Kidney (tissue), 14 donors: ENCODE data around the gene TMEM184C. TPM values are rescaled to one million over a fixed set of nuclear protein-coding genes. Genes with fewer than 3 reads are reported as not detected.

Experiments used
- DNase-seq, 5 donors: peaks; one replicate each; pipeline ENCODE4 v3.0.0-alpha.2; 2013 to 2020
- FAIRE-seq: peaks from 2 replicates; lab custom pipeline; 2012; peaks lifted over from hg19 to GRCh38; lab: Jason Lieb, UNC
- H3K27ac ChIP-seq, 2 donors: one replicate each; pipeline ENCODE4 v1.7.0; 2013; ENCODE audit warnings: low read depth in 2 of 2, low read length in 2 of 2, inconsistent platforms in 1 of 2
- H3K27me3 ChIP-seq: one replicate; pipeline ENCODE4 v1.7.1; 2013; ENCODE audit warnings: low read length, inconsistent platforms; ENCODE audit not compliant: control insufficient read depth, insufficient read depth
- H3K36me3 ChIP-seq, 3 donors: one replicate each; pipeline versions ENCODE4 v1.7.0 to v1.7.1; 2013; ENCODE audit warnings: low read length in 3 of 3, control low read depth in 1 of 3, inconsistent platforms in 1 of 3; ENCODE audit not compliant: insufficient read depth in 3 of 3, control insufficient read depth in 2 of 3
- H3K4me1 ChIP-seq, 3 donors: one replicate each; pipeline versions ENCODE4 v1.7.0 to v1.7.1; 2013; ENCODE audit warnings: low read length in 3 of 3, inconsistent platforms in 1 of 3, low read depth in 1 of 3; ENCODE audit not compliant: control insufficient read depth in 2 of 3, insufficient read depth in 2 of 3
- H3K4me3 ChIP-seq, 3 donors: one replicate each; pipeline versions ENCODE4 v1.7.0 to v1.8.1; 2013; ENCODE audit warnings: low read length in 3 of 3, control low read depth in 1 of 3, inconsistent platforms in 1 of 3
- H3K9ac ChIP-seq, 3 donors: one replicate each; pipeline versions ENCODE4 v1.7.0 to v1.7.1; 2013; ENCODE audit warnings: low read length in 3 of 3, control low read depth in 1 of 3, inconsistent platforms in 1 of 3
- H3K9me3 ChIP-seq, 3 donors: one replicate each; pipeline versions ENCODE4 v1.7.0 to v1.7.1; 2013; ENCODE audit warnings: low read length in 3 of 3, control low read depth in 1 of 3, inconsistent platforms in 1 of 3; ENCODE audit not compliant: control insufficient read depth in 2 of 3, insufficient read depth in 1 of 3
- intact Hi-C: fragments of 100-400 bp; cut with DNase I; formaldehyde crosslinking; loops from one replicate; pipeline ENCODE4 v1.11.1; 2022
- polyA plus RNA-seq: library from polyadenylated mRNA; stranded (reverse); fragments of 350-450 nt; fragmentation: Illumina TruSeq; extraction: RNeasy Lipid Tissue Mini Kit (QIAGEN cat#74804); gene quantifications from one replicate; pipeline ENCODE4 v1.2.3, GENCODE V29; 2014; ENCODE audit warnings: low read depth, low replicate concordance; ENCODE audit not compliant: insufficient read depth
- total RNA-seq: library from RNA; stranded (reverse); fragmentation: NEBNext Ultra II Directional; extraction: Animal tissue kit (Norgen Biotek cat#: 25700); gene quantifications from one replicate; pipeline ENCODE4 v1.2.1, GENCODE V29; 2021
- TF ChIP-seq, protein P1 (sequence below): IDR thresholded peaks from 3 replicates; pipeline ENCODE4 v1.5.1; 2012; ENCODE audit warnings: mild to moderate bottlenecking, moderate library complexity, borderline replicate concordance; ENCODE audit not compliant: insufficient read depth; ENCODE audit errors: extremely low read depth
- donor health status: control.
- donor health status: control.
- donor health status: control.
- donor health status: control.
- donor health status: control.
- donor health status: DM: yes; HTN: yes; CAD: no.
- donor health status: Normal renal cell carcinoma (clear cell type).

TMEM184C gene
- total and polyA plus RNA-seq, 2 donors from 2014 or later, result 16.2 to 33.7 TPM

DNA sequence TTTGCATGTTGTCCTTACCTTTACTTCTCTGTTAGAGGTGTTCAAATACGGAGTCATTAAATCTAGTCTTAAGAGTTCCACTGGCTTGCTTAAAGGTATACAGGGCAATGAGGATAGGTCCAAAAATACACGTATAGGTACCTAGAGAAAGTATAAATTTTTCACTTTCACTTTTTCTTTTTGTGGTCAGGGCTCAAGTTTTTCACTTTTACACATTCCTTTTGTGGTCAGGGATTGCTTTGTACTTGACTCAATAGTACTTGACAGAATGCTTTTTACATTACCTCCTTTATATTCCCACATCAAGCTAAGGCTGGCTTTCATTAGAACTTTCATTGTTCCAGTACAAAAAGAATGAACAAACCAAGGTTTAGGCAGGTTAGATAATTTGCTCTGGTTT lies 21.7 kb downstream of the TMEM184C start:
- DNase-seq, result no peak
- intact Hi-C loops, result no loop called here
- Histone ChIP-seq H3K27ac (no peak overlapping the region), H3K4me3 (no peak overlapping the region), H3K27me3 (no peaks in the 10 kb centered on the region), H3K9ac (no peak overlapping the region), H3K4me1 (no peaks in the 10 kb centered on the region), H3K36me3 (peaks cover 8 to 28% (median 8%) of the 10 kb centered on the region in 3 donors), H3K9me3 (no peaks in the 10 kb centered on the region)
- no peak for FAIRE-seq
- TF ChIP-seq, protein P1, sequence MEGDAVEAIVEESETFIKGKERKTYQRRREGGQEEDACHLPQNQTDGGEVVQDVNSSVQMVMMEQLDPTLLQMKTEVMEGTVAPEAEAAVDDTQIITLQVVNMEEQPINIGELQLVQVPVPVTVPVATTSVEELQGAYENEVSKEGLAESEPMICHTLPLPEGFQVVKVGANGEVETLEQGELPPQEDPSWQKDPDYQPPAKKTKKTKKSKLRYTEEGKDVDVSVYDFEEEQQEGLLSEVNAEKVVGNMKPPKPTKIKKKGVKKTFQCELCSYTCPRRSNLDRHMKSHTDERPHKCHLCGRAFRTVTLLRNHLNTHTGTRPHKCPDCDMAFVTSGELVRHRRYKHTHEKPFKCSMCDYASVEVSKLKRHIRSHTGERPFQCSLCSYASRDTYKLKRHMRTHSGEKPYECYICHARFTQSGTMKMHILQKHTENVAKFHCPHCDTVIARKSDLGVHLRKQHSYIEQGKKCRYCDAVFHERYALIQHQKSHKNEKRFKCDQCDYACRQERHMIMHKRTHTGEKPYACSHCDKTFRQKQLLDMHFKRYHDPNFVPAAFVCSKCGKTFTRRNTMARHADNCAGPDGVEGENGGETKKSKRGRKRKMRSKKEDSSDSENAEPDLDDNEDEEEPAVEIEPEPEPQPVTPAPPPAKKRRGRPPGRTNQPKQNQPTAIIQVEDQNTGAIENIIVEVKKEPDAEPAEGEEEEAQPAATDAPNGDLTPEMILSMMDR, result no peak

DNA sequence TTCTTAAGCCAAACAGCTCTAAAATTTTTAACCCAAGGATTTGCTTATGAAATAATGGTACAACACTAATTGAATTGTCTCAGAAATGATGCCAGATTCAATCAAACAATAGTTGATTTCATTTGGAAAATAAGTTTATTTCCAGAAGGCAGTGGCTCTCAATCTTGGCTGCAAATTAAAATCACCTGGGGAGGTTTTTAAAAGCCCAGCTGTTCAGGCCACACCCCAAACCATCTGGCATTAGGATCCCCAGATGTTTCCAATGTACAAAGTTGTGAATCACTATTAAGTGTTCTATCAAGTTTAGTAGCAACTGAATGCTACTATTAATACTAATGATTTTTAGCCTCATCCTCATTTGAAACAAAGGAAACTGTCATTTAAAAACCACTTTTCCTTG lies 22.2 kb downstream of the TMEM184C start:
- H3K9ac ChIP-seq, result no peak overlapping the region
- no peaks in the 10 kb centered on the region for H3K9me3 ChIP-seq
- H3K27ac ChIP-seq, result no peak overlapping the region
- intact Hi-C loops, result no loop called here
- no peak overlapping the region for H3K4me3 ChIP-seq
- FAIRE-seq, result no peak
- no peaks in the 10 kb centered on the region for H3K27me3 ChIP-seq
- peaks cover 5 to 23% (median 8%) of the 10 kb centered on the region in 3 donors for H3K36me3 ChIP-seq
- H3K4me1 ChIP-seq, result no peaks in the 10 kb centered on the region
- TF ChIP-seq, protein P1, result no peak
- no peak for DNase-seq

DNA sequence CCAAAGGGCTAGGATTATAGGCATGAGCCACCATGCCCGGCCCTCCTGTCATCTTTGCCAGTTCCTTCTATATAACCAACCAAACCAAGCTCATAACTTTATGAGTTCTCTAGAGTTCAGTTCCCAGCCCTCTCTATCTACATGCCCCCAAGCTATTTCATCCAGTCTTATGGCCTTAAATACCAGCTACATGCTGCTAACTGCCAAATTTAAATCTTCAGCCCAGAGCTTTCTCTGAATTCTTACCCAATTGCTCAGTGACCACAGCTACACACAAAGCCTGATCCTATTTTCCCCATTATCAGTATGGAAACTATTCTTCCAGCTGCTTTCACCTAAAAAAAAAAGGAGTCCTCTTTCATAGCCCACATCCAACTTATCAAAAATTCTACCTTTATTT lies 23.1 kb downstream of the TMEM184C start:
- H3K9me3 ChIP-seq, result no peaks in the 10 kb centered on the region
- no peak overlapping the region for H3K4me3 ChIP-seq
- no peak overlapping the region for H3K27ac ChIP-seq
- no peak for FAIRE-seq
- no peak overlapping the region for H3K9ac ChIP-seq
- TF ChIP-seq, protein P1, result no peak
- DNase-seq, result no peak
- H3K27me3 ChIP-seq, result no peaks in the 10 kb centered on the region
- H3K4me1 ChIP-seq, result no peaks in the 10 kb centered on the region
- peaks cover 3 to 15% (median 8%) of the 10 kb centered on the region in 3 donors for H3K36me3 ChIP-seq
- intact Hi-C loops, result no loop called here

DNA sequence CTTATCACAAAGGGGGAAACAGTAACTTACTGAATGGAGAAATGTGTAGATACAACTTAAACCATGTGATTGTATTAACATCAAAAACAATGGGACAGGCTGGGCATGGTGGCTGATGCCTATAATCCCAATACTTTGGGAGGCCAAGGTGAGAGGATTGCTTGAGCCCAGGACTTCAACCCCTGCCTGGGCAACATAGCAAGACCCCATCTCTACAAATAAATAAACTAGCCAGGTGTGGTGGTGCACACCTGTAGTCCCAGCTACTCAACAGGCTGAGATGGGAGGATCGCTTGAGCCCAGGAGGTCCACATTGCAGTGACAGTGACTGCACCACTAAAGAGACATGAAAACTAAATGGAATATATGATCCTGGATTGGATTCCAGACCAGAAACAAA lies 26.4 kb downstream of the TMEM184C start:
- Histone ChIP-seq H3K4me1 (no peaks in the 10 kb centered on the region), H3K27me3 (no peaks in the 10 kb centered on the region), H3K4me3 (no peak overlapping the region), H3K36me3 (peaks cover 0 to 8% (median 5%) of the 10 kb centered on the region in 3 donors), H3K9ac (no peak overlapping the region), H3K27ac (no peak overlapping the region), H3K9me3 (no peaks in the 10 kb centered on the region)
- DNase-seq (no peak), FAIRE-seq (no peak)
- TF ChIP-seq, protein P1, result no peak
- intact Hi-C loops, result no loop called here
